ENCODE measurements around the gene GCDH.

DNA sequence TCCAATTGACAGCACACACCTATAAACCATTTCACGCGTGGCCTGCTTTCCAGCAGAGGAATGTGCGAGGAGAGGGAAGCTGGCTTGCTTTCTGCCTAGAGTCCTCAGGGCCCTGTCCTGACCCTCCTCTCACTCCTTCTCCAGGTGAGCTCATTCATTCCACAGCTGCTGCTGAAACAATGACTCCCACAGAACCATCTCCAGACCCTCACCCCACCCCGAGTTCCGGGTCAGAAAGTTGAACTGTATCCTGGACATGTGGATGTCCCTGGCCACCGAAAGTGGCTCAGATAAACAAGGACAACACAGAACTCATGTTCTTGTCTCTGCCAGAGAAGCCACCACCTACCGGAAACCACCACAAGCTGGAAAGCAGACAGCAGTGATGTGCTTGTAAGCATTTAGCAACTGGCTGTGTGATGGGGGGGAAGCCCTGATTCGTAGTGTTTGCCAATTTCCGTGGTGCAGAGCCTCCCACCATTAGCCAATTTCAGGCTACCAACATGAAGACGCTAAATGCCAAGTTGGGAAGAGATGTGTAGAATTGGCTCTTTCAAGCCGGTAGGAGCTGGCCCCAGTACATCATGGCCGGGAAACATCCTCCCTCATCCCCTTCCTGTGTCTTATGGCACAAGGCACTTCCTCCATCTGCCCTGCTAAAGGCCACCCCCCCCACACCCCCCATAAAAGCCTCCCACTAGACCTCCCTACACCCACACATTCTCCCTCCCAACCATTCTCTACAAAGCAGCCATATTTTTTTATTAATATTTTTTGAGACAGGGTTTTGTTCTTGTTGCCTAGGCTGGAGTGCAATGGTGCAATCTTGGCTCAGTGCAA is 23.1 kb downstream of the GCDH start:
- TF ChIP-seq, protein P1, sequence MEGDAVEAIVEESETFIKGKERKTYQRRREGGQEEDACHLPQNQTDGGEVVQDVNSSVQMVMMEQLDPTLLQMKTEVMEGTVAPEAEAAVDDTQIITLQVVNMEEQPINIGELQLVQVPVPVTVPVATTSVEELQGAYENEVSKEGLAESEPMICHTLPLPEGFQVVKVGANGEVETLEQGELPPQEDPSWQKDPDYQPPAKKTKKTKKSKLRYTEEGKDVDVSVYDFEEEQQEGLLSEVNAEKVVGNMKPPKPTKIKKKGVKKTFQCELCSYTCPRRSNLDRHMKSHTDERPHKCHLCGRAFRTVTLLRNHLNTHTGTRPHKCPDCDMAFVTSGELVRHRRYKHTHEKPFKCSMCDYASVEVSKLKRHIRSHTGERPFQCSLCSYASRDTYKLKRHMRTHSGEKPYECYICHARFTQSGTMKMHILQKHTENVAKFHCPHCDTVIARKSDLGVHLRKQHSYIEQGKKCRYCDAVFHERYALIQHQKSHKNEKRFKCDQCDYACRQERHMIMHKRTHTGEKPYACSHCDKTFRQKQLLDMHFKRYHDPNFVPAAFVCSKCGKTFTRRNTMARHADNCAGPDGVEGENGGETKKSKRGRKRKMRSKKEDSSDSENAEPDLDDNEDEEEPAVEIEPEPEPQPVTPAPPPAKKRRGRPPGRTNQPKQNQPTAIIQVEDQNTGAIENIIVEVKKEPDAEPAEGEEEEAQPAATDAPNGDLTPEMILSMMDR (IDR thresholded peaks at IDR 0.05), result no peak
- no peak for TF ChIP-seq POLR2A (IDR thresholded peaks at IDR 0.05)

All from right lobe of liver (tissue), 4 donors.